ENCODE measurements around the gene NANOS3.

DNA sequence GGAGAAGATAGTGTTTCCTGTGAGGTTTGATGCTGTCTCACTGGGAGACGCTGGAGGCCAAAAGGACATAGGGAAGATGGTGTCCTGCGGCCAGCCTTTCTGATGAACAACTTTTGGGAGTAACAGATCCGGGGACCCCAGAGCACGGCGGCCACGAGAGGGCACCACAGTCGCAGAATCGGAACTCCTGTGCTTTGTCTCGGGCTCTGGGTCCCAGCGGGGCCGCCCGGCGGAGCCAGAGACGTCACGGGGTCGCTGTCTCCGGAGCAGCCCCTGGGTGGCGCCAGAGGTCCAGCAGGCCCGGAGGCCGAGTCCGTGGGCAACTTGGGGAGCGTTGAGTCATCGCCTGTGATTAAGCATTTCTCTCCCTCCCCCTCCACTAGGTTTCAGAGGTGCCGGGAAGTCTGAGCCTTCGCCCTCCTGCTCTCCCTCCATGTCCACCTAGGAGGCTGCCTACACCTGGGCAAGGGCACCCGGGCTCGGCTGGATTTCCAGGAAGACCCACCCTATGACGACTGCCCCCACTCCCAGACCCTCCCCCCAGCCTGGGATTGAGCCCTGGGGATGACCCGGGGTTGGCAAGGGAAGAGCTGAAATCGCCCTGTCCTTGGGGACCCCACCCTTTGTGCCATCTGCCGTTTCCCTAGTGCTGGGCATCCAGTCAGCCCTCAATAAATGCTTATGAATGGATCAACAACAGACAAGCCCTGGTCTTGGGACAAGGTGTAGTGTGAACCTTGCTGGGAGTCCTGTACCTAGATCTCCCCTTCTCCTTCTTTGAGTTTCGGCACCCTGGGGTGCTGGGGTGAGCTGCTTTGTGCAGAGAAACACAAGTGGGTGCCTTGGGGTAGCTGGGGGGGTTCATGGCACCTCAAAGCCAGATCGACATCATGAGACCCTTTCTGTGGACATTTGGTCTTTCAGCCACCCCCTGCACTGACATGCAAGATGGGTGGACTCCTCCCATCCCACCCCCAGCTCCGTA lies 3.4 kb downstream of the NANOS3 start:
- TF ChIP-seq, protein P1, sequence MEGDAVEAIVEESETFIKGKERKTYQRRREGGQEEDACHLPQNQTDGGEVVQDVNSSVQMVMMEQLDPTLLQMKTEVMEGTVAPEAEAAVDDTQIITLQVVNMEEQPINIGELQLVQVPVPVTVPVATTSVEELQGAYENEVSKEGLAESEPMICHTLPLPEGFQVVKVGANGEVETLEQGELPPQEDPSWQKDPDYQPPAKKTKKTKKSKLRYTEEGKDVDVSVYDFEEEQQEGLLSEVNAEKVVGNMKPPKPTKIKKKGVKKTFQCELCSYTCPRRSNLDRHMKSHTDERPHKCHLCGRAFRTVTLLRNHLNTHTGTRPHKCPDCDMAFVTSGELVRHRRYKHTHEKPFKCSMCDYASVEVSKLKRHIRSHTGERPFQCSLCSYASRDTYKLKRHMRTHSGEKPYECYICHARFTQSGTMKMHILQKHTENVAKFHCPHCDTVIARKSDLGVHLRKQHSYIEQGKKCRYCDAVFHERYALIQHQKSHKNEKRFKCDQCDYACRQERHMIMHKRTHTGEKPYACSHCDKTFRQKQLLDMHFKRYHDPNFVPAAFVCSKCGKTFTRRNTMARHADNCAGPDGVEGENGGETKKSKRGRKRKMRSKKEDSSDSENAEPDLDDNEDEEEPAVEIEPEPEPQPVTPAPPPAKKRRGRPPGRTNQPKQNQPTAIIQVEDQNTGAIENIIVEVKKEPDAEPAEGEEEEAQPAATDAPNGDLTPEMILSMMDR (conservative IDR thresholded peaks at IDR 0.05; ENCODE audit: low read depth in 2 of 2), result peak; percentile 86 to 98
- TF ChIP-seq POLR2AphosphoS5 (IDR thresholded peaks at IDR 0.05; ENCODE audit: low read depth) (no peak), CREB1 (CRISPR knock-in tag; IDR thresholded peaks at IDR 0.05; ENCODE audit: low read depth) (peak; percentile 91), EZH2phosphoT487 (IDR thresholded peaks at IDR 0.05; ENCODE audit: unreplicated experiment) (no peak)

Data from GM23338 (cell line).